ENCODE results near the gene ARPP19.

Gene ARPP19

GRCh38 chr15:52568601-52569585, at the start of gene ARPP19:
Gene ARPP19 (minus strand): TSS chr15:52569030. CDS start chr15:52568892, 138 bp downstream.
- peak; percentile 94 for DNase-seq (ENCODE audit: low read depth, low spot score)
- H3K4me3 ChIP-seq (ENCODE audit: low read depth, low read length), result peak within 1 kb of the TSS; percentile 81
- TF ChIP-seq, protein P1, sequence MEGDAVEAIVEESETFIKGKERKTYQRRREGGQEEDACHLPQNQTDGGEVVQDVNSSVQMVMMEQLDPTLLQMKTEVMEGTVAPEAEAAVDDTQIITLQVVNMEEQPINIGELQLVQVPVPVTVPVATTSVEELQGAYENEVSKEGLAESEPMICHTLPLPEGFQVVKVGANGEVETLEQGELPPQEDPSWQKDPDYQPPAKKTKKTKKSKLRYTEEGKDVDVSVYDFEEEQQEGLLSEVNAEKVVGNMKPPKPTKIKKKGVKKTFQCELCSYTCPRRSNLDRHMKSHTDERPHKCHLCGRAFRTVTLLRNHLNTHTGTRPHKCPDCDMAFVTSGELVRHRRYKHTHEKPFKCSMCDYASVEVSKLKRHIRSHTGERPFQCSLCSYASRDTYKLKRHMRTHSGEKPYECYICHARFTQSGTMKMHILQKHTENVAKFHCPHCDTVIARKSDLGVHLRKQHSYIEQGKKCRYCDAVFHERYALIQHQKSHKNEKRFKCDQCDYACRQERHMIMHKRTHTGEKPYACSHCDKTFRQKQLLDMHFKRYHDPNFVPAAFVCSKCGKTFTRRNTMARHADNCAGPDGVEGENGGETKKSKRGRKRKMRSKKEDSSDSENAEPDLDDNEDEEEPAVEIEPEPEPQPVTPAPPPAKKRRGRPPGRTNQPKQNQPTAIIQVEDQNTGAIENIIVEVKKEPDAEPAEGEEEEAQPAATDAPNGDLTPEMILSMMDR (IDR thresholded peaks at IDR 0.05; ENCODE audit: low read depth, low read length), result no peak
- in situ Hi-C loops (cut with HindIII; ENCODE audit: low sequenced_read_pairs), result no loop called here

DNA sequence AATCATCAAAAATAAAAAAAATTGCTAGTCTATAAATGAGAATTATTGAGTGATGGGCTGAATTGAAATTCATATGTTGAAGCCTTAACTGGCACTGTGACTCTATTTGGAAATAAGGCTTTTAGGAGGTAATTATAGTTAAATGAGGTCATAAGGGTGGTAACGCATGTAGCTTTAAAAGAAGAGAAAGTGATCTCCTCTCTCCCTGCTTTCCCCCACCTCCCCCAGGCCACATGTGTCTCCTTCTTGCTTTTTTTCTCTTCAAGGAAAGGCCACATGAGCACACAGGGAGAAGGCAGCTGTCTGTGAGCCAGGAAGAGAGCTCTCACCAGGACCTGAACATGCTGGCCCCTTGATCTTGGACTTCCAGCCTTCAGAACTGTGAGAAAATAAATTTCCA, 48.2 kb upstream of the ARPP19 start:
- no peak for DNase-seq (ENCODE audit: low read depth, low spot score)
- in situ Hi-C loops (cut with HindIII; ENCODE audit: low sequenced_read_pairs), result no loop called here
- H3K4me3 ChIP-seq (ENCODE audit: low read depth, low read length), result no peak overlapping the region
- TF ChIP-seq, protein P1 (IDR thresholded peaks at IDR 0.05; ENCODE audit: low read depth, low read length), result no peak

- TF ChIP-seq, protein P1 (IDR thresholded peaks at IDR 0.05; ENCODE audit: low read depth, low read length), result no peak
- in situ Hi-C loops (cut with HindIII; ENCODE audit: low sequenced_read_pairs), result no loop called here
- DNase-seq (ENCODE audit: low read depth, low spot score), result no peak
- no peak overlapping the region for H3K4me3 ChIP-seq (ENCODE audit: low read depth, low read length)
These were observed 46.5 kb upstream of the ARPP19 start for GRCh38 chr15:52615302-52615701.

- in situ Hi-C loops (cut with HindIII; ENCODE audit: low sequenced_read_pairs), result no loop called here
- no peak for DNase-seq (ENCODE audit: low read depth, low spot score)
- TF ChIP-seq, protein P1 (IDR thresholded peaks at IDR 0.05; ENCODE audit: low read depth, low read length), result no peak
- no peak overlapping the region for H3K4me3 ChIP-seq (ENCODE audit: low read depth, low read length)
These were observed 40.8 kb upstream of the ARPP19 start for GRCh38 chr15:52609593-52609992.

- TF ChIP-seq, protein P1 (IDR thresholded peaks at IDR 0.05; ENCODE audit: low read depth, low read length), result no peak
- no peak for DNase-seq (ENCODE audit: low read depth, low spot score)
- no peak overlapping the region for H3K4me3 ChIP-seq (ENCODE audit: low read depth, low read length)
- in situ Hi-C loops (cut with HindIII; ENCODE audit: low sequenced_read_pairs), result no loop called here
These were observed 15.6 kb upstream of the ARPP19 start for GRCh38 chr15:52584414-52584813.

DNA sequence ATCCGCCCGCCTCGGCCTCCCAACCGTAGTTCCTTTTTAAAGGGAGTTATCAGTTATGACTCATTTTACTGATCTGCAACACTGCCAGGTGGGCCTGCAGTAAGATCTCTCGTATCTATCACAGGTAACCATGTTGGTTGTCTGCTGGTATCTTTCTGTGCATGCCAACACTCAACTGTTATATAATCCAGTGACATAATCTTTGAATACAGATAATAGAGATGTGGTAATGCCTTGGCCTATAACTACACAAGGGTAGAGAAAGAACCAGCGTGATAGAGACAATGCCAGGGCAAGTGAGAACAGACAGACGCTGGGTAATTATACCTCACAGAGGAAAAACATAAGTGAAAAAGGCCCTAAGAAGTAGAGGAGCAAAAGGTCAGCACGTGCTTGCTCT, 11.0 kb upstream of the ARPP19 start:
- H3K4me3 ChIP-seq (ENCODE audit: low read depth, low read length), result no peak overlapping the region
- DNase-seq (ENCODE audit: low read depth, low spot score), result no peak
- in situ Hi-C loops (cut with HindIII; ENCODE audit: low sequenced_read_pairs), result no loop called here
- TF ChIP-seq, protein P1 (IDR thresholded peaks at IDR 0.05; ENCODE audit: low read depth, low read length), result no peak
